CD4-positive, alpha-beta T cell treated with Interleukin-1 beta for 1 hour (primary cell): ENCODE results near the gene C10orf105.

Experiments used
- DNase-seq, 2 donors: peaks; one replicate each; pipeline ENCODE4 v3.0.0-alpha.2; 2020 to 2022

The C10orf105 gene

GRCh38 chr10:71696628-71697326 lies 22.8 kb downstream of the C10orf105 start:
- DNase-seq, result peak; percentile 62 to 69

GRCh38 chr10:71695502-71696476 lies 23.8 kb downstream of the C10orf105 start:
- DNase-seq, result no peak

- peak; percentile 40 to 77 for DNase-seq
Measured at GRCh38 chr10:71694567-71694968, 25.0 kb downstream of the C10orf105 start.

GRCh38 chr10:71694039-71694501 lies 25.5 kb downstream of the C10orf105 start:
- DNase-seq, result no peak

- DNase-seq, result no peak
Measured at GRCh38 chr10:71693377-71693776, 26.2 kb downstream of the C10orf105 start.

- no peak for DNase-seq
Measured at GRCh38 chr10:71692598-71693306, 26.8 kb downstream of the C10orf105 start.

DNA sequence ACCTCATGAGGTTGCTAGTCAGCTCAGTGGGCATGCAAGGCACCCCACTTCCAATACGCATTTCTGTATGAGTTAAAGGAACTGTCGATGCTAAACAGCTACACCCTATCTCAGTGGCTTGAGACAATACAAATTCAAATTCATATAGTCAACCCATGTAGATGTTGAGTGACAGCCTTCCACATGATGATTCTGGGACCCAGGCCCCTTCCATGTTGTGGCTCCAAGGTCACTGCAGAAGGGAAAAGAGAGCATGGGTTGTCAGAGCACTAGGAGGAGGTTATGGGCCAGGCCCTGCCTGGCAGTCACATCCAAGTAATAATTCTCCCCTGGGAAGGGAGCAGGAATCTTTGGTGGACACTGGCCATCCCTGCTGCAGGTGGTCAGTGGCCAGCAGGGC lies 28.2 kb downstream of the C10orf105 start:
- DNase-seq, result no peak

GRCh38 chr10:71690094-71690720 lies 29.4 kb downstream of the C10orf105 start:
- no peak for DNase-seq

DNA sequence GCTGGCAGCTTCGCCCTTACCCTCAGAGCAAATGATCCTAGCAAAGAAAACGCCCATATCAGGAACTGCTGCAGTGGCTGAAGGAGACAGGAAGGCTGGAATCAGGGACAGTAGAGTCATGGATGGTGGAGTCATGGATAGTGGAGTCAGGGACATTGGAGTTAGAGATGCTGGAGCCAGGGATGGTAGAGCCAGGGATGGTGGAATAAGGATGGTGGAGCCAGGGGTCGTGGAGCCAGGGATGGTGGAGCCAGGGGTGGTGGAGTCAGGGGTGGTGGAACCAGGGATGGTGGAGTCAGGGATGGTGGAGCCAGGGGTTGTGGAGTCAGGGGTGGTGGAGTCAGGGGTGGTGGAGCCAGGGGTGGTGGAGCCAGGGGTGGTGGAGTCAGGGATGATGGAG lies 31.3 kb downstream of the C10orf105 start:
- no peak for DNase-seq

- DNase-seq, result no peak
Measured at GRCh38 chr10:71687480-71687879, 32.1 kb downstream of the C10orf105 start.

DNA sequence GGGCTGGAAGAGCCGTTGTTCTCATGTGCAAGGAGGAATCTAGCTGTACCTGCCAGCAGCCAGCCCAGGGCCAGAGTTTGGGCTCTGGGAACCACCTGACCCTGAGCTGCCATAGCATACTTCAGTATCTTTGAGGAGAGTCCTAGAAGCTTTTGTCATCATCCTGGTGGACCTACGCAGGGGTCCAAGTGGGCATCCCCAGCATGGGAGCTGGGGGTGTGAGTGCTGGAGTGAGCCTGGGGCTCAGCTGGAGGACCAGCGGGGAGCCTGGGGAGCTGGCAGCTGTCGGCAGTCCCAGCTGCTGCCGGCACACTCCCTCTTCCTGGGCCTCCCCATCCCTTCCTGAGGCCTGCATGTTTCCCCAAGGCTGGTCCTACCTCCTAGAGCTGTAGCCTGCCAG lies 32.5 kb downstream of the C10orf105 start:
- DNase-seq, result no peak

DNA sequence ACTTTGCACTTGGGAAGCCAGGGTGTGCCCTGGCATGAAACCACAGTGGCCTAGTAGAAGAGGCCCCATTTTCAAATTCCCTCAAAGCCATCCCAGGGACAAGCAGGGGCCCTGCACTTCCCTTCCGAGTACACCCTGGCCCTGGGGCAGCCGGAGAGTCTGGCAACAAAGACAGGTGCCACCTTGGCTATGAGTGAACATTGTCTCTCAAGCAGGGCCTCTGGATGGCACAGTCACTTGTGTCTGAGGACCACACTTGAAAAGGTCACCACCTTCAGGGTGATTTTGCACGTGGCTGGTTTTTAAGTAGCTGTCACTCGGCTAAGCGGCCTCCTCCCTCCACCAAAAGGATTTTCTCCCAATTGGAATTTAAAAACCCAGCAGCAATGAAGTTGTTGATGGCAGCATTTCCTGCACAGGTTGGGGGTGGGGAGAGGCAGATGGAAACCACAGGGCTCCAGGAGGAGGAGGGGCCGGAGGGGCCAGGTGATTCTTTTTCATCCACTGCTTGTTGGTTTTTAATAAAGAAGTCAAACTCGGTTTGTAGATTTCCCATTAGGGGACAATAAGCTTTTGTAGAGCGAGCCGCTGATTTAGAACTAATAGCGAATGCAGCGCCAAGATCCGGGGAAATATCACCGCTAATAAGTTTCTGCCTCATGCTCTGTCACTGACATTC lies 33.9 kb downstream of the C10orf105 start:
- no peak for DNase-seq

- DNase-seq, result no peak
Measured at GRCh38 chr10:71684356-71685173, 35.0 kb downstream of the C10orf105 start.

GRCh38 chr10:71683301-71683700 lies 36.3 kb downstream of the C10orf105 start:
- DNase-seq, result no peak

DNA sequence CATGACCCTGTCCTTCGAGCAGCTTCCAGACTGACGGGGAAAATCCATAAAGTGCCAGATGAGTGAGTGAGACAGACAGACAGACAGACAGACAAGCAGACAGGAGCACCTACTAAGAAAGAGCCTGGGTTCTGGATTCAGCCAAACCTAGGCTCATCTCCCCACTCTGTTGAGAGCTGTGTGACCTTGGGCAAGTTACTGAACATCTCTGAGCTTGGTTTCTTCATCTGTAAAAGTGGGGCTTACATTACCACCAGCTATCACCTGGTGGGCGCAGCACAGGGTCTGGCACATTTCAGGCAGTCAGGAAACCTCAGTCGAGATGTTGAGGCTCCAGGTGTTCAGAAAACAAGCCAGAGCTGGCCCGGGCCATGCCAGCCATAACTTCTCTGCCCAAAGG lies 37.6 kb downstream of the C10orf105 start:
- no peak for DNase-seq

DNA sequence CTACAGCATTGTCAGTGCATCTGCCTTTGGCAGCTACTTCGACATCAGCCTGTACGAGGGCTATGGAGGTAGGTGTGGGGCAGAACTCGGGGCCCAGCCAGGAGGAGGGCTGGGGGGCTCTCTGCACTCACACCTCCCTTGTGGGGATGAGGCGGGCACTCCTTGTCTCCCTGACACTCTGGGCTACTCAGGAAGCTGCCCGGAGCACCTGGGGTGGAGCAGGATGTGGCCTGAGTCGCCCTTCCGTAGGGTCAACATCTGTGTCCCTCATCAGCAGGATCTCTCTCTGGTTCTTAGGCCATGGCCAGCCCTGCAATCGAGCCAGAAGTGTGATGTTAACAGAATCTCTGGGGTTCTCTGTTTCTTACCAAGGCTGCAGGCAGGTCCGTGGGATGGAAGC lies 40.2 kb downstream of the C10orf105 start:
- no peak for DNase-seq

GRCh38 chr10:71678057-71678805 lies 41.3 kb downstream of the C10orf105 start:
- DNase-seq, result no peak

- DNase-seq, result no peak
Measured at GRCh38 chr10:71677261-71677660, 42.3 kb downstream of the C10orf105 start.

- DNase-seq, result no peak
Measured at GRCh38 chr10:71675295-71675970, 44.1 kb downstream of the C10orf105 start.
